ENCODE measurements around the gene PLCL1.

Gene PLCL1

DNA sequence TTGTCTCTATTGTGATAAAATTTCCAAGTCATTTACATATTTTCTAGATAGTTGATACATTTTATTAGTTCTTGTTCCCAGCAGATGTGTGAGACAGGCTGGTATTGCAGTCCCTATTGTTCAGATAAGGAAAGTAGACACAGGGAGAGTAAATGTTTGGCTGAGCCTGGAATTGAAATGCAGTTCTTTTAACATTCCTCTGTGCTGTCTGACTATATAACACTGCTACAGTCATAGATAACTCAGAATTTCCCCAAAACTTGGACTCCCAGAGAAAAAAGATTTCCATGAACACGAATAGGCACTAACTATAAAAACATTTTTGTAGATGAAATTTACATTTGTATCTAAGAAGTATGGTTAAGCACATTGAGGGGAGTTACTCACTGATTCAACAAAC, 71.4 kb downstream of the PLCL1 start:
- H3K27ac ChIP-seq (ENCODE audit: low read depth, low read length): no peak overlapping the region

DNA sequence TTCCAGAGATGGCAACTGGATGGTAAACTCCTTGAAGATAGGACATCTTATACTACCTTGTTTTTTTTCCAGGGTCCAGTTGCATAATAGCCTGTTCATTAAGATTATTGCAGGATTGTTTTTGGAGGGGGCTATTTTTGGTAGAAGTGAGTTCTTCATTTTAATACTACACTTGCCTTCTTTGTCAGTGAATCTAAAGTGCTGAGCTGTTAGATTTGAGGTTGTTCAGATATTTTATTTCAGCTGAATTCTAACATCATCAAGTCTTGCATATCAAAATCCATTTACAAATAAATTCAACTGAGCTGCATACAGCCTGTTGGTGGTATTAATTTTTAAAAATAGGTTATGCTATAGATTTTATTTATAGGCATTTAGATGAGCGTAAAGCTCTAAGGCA, 72.1 kb downstream of the PLCL1 start:
- H3K9ac ChIP-seq (ENCODE audit: low read length): no peak overlapping the region
- peaks cover 11% of the 10 kb centered on the region for H3K4me1 ChIP-seq (ENCODE audit: insufficient read depth, low read length)
- H3K27ac ChIP-seq (ENCODE audit: low read depth, low read length): no peak overlapping the region
- no peaks in the 10 kb centered on the region for H3K9me3 ChIP-seq (ENCODE audit: low read length)
- H3K27me3 ChIP-seq (ENCODE audit: control insufficient read depth in 1 of 2, insufficient read depth in 2 of 2, low read length in 2 of 2): no peaks in the 10 kb centered on the region
- H3K4me3 ChIP-seq (ENCODE audit: low read depth in 1 of 2, low read length in 2 of 2): no peak overlapping the region
- no peaks in the 10 kb centered on the region for H3K36me3 ChIP-seq (ENCODE audit: insufficient read depth, low read length)

More for the DNA sequence above, 71.4 kb downstream of the PLCL1 start:
- Histone ChIP-seq H3K4me1 (ENCODE audit: insufficient read depth, low read length) (peaks cover 16% of the 10 kb centered on the region), H3K9ac (ENCODE audit: low read length) (no peak overlapping the region), H3K9me3 (ENCODE audit: low read length) (no peaks in the 10 kb centered on the region), H3K4me3 (ENCODE audit: low read depth in 1 of 2, low read length in 2 of 2) (no peak overlapping the region), H3K36me3 (ENCODE audit: insufficient read depth, low read length) (no peaks in the 10 kb centered on the region), H3K27me3 (ENCODE audit: control insufficient read depth in 1 of 2, insufficient read depth in 2 of 2, low read length in 2 of 2) (no peaks in the 10 kb centered on the region)

DNA sequence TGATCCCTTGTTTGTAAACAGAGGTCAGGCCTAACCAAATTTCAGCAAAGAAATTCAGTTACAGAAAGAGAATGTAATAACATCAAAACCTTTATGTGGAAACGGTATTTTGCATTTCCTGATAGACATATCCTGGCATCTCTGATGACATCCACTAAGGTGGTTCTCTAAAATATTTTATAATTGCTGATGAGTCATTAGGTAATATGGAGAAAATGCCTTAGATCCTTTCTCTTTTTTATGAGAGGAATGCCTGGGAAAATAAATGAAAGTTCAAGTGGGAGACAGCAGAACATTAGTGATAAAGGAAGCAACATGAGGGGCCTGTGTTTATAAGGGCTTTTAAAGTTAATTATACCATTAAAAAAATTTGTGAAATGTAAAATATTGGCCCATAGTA, 72.6 kb downstream of the PLCL1 start:
- H3K4me3 ChIP-seq (ENCODE audit: low read depth in 1 of 2, low read length in 2 of 2): no peak overlapping the region
- no peaks in the 10 kb centered on the region for H3K9me3 ChIP-seq (ENCODE audit: low read length)
- peaks cover 9% of the 10 kb centered on the region for H3K4me1 ChIP-seq (ENCODE audit: insufficient read depth, low read length)
- no peak overlapping the region for H3K9ac ChIP-seq (ENCODE audit: low read length)
- H3K27ac ChIP-seq (ENCODE audit: low read depth, low read length): no peak overlapping the region
- H3K36me3 ChIP-seq (ENCODE audit: insufficient read depth, low read length): no peaks in the 10 kb centered on the region
- no peaks in the 10 kb centered on the region for H3K27me3 ChIP-seq (ENCODE audit: control insufficient read depth in 1 of 2, insufficient read depth in 2 of 2, low read length in 2 of 2)

DNA sequence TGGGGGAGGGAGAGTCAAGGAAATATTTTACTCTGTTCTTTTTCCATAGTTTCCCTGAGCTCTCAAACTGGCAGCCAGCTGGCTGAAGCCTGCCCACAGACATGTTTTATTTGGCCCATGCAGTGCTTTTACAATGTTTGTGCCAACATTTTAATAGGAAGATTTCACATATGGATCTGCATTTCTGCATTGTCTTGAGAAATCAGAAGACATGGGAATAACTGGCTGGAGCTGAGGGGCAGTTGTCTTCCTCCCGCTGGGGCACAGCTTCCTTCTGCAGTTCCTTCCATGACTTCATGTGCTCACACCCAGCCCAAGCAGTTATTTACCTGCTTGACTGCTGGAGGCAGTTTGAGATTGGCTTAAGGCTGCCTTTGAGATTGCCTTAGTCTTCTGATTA, 74.4 kb downstream of the PLCL1 start:
- no peak overlapping the region for H3K27ac ChIP-seq (ENCODE audit: low read depth, low read length)
- peaks cover 13% of the 10 kb centered on the region for H3K4me1 ChIP-seq (ENCODE audit: insufficient read depth, low read length)
- H3K9ac ChIP-seq (ENCODE audit: low read length): no peak overlapping the region

DNA sequence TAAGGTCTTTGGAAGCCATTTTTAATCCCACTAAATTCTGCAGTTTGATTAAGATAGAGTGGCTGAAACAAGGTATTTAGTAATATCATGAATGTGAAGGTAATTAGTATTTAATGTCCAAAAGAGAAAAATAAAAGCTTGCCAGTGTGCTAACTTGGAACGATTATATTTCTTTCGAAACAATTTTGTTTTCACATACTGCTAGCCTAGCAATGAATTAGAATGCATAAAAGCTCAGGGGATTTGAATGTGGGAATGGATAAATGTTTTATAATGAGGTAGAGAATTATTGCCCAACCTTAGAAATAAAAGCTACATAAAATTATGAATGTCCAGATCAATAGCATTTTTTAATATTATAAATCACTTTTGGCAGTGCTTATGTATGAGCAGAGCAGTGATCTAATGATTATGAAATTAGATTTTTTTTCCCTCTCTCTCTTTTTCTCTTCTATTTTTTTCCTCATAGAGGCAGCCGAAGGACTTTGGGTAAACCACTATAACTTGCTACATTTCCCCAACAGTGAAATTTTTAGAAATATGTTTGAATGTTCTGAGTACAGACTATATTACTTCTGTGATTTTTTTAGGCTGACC, 75.5 kb downstream of the PLCL1 start:
- Histone ChIP-seq H3K9me3 (ENCODE audit: low read length) (no peaks in the 10 kb centered on the region), H3K36me3 (ENCODE audit: insufficient read depth, low read length) (no peaks in the 10 kb centered on the region), H3K27me3 (ENCODE audit: control insufficient read depth in 1 of 2, insufficient read depth in 2 of 2, low read length in 2 of 2) (no peaks in the 10 kb centered on the region), H3K4me1 (ENCODE audit: insufficient read depth, low read length) (peaks cover 13% of the 10 kb centered on the region), H3K4me3 (ENCODE audit: low read depth in 1 of 2, low read length in 2 of 2) (no peak overlapping the region), H3K9ac (ENCODE audit: low read length) (no peak overlapping the region), H3K27ac (ENCODE audit: low read depth, low read length) (no peak overlapping the region)

More for the DNA sequence above, 74.4 kb downstream of the PLCL1 start:
- Histone ChIP-seq H3K4me3 (ENCODE audit: low read depth in 1 of 2, low read length in 2 of 2) (no peak overlapping the region), H3K27me3 (ENCODE audit: control insufficient read depth in 1 of 2, insufficient read depth in 2 of 2, low read length in 2 of 2) (no peaks in the 10 kb centered on the region), H3K9me3 (ENCODE audit: low read length) (no peaks in the 10 kb centered on the region), H3K36me3 (ENCODE audit: insufficient read depth, low read length) (no peaks in the 10 kb centered on the region)

DNA sequence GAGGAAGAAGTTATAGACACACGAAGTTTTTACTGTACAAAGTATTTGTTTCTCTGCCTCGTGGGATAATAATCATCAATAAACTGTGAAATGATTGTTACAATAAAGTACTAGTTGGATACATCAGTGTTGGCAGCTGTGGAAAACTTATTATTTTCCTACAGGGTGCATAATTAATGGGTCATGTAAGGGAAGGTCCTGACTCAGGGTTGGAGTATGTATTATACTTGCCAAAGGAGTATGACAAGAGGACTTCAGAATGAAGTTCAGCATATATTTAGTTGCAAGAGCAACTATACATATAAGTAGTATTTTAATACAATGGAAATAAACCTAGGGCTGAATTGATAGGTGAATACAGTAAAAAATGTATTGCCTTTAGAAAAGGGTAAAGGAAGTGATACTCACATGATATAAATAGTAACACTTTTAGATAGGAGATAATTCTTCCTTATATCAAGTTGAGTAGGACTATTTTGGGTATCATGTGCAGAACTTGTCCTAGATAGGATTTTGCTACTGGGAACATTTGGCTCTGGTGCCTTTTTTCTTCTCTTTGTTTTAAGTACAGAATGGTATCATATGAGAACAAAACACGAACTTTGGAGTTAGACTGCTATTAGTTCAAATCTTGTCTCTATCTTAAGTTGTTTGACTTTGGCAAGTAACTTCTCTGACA, 79.1 kb downstream of the PLCL1 start:
- peaks cover 9% of the 10 kb centered on the region for H3K4me1 ChIP-seq (ENCODE audit: insufficient read depth, low read length)
- H3K9ac ChIP-seq (ENCODE audit: low read length): no peak overlapping the region
- H3K27ac ChIP-seq (ENCODE audit: low read depth, low read length): no peak overlapping the region
- H3K27me3 ChIP-seq (ENCODE audit: control insufficient read depth in 1 of 2, insufficient read depth in 2 of 2, low read length in 2 of 2): no peaks in the 10 kb centered on the region
- H3K36me3 ChIP-seq (ENCODE audit: insufficient read depth, low read length): no peaks in the 10 kb centered on the region
- H3K9me3 ChIP-seq (ENCODE audit: low read length): no peaks in the 10 kb centered on the region
- H3K4me3 ChIP-seq (ENCODE audit: low read depth in 1 of 2, low read length in 2 of 2): no peak overlapping the region

DNA sequence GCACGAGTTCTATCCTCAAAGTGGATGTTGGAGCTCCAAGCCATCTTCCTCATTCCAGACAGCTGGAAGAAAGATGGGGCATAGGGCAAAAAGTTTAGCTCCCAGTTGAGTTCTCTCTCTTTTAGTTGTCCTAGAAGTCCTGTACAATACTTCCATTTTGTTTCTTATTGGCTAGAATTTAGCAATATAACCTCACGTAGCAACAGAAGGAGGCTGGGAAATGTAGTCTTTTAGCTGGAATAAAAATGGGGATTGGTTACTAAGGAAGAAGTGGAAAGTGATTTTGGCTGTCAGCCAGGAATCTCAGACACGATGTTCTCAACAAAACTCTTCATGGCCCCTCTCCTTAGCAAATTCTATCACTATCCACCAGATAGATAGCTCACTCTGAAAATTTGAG, 79.9 kb downstream of the PLCL1 start:
- Histone ChIP-seq H3K27ac (ENCODE audit: low read depth, low read length) (no peak overlapping the region), H3K27me3 (ENCODE audit: control insufficient read depth in 1 of 2, insufficient read depth in 2 of 2, low read length in 2 of 2) (no peaks in the 10 kb centered on the region), H3K9ac (ENCODE audit: low read length) (no peak overlapping the region), H3K4me3 (ENCODE audit: low read depth in 1 of 2, low read length in 2 of 2) (no peak overlapping the region), H3K9me3 (ENCODE audit: low read length) (no peaks in the 10 kb centered on the region), H3K36me3 (ENCODE audit: insufficient read depth, low read length) (no peaks in the 10 kb centered on the region), H3K4me1 (ENCODE audit: insufficient read depth, low read length) (peaks cover 4% of the 10 kb centered on the region)

DNA sequence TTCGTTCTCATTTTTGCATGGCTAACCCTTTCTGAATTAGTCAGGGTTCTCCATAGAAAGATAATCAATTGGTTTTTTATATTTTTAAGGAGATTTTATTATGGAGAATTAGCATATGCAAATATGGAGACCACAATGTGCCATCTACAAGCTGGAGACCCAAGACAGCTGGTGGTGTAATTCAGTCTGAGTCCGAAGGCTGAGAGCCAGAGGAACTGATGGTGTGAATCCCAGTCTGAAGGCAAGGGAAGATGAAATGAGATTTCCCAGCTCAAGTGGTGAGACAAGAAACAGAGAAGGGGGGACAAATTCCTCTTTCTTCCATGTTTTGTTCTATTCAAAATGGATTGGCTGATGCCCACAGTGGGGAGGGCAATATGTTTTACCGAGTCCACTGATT, 80.7 kb downstream of the PLCL1 start:
- peaks cover 4% of the 10 kb centered on the region for H3K4me1 ChIP-seq (ENCODE audit: insufficient read depth, low read length)
- no peaks in the 10 kb centered on the region for H3K27me3 ChIP-seq (ENCODE audit: control insufficient read depth in 1 of 2, insufficient read depth in 2 of 2, low read length in 2 of 2)
- H3K27ac ChIP-seq (ENCODE audit: low read depth, low read length): no peak overlapping the region
- no peak overlapping the region for H3K9ac ChIP-seq (ENCODE audit: low read length)
- H3K4me3 ChIP-seq (ENCODE audit: low read depth in 1 of 2, low read length in 2 of 2): no peak overlapping the region
- H3K9me3 ChIP-seq (ENCODE audit: low read length): no peaks in the 10 kb centered on the region
- H3K36me3 ChIP-seq (ENCODE audit: insufficient read depth, low read length): no peaks in the 10 kb centered on the region

DNA sequence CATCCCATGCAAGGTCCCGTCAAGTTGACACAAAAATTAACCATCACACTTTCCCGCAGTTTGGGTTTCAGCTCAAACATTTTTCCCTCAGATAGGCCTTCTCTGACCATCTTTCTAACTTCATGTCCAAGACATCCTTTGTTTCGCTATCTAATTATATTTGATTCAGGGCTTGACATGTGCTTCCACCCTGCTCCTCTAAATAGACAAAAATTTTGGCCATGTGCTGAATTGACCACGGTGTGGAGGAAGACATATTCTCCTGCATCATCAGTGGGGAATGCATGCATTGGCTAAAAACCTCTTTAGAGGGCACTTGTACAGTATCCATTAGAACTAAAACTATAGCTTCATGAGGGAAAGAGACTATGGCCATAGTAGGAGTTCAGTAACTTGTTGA, 81.2 kb downstream of the PLCL1 start:
- Histone ChIP-seq H3K4me1 (ENCODE audit: insufficient read depth, low read length) (peaks cover 4% of the 10 kb centered on the region), H3K4me3 (ENCODE audit: low read depth in 1 of 2, low read length in 2 of 2) (no peak overlapping the region), H3K9ac (ENCODE audit: low read length) (no peak overlapping the region), H3K27me3 (ENCODE audit: control insufficient read depth in 1 of 2, insufficient read depth in 2 of 2, low read length in 2 of 2) (no peaks in the 10 kb centered on the region), H3K9me3 (ENCODE audit: low read length) (no peaks in the 10 kb centered on the region), H3K36me3 (ENCODE audit: insufficient read depth, low read length) (no peaks in the 10 kb centered on the region), H3K27ac (ENCODE audit: low read depth, low read length) (no peak overlapping the region)

DNA sequence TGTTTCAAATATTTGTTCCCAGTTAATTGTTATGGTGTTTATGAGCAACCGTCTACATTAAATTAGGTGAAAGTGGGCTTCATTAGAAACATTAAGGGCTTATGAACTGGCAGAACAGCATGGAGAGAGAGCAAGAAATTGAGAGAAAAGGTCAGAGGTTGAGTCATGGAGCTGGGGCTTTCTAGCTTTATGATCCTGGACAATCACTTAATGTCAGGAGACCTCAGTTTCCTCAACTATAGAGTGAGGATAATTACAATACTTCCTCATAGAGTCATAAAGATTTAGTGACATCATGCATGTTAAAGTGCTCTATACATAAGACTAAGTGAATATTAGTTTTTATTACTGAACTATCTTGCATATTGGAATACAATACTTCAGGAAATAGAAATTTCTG, 83.9 kb downstream of the PLCL1 start:
- Histone ChIP-seq H3K27me3 (ENCODE audit: control insufficient read depth in 1 of 2, insufficient read depth in 2 of 2, low read length in 2 of 2) (no peaks in the 10 kb centered on the region), H3K9ac (ENCODE audit: low read length) (no peak overlapping the region), H3K4me1 (ENCODE audit: insufficient read depth, low read length) (peaks cover 17% of the 10 kb centered on the region), H3K27ac (ENCODE audit: low read depth, low read length) (no peak overlapping the region), H3K4me3 (ENCODE audit: low read depth in 1 of 2, low read length in 2 of 2) (no peak overlapping the region), H3K36me3 (ENCODE audit: insufficient read depth, low read length) (no peaks in the 10 kb centered on the region), H3K9me3 (ENCODE audit: low read length) (no peaks in the 10 kb centered on the region)

DNA sequence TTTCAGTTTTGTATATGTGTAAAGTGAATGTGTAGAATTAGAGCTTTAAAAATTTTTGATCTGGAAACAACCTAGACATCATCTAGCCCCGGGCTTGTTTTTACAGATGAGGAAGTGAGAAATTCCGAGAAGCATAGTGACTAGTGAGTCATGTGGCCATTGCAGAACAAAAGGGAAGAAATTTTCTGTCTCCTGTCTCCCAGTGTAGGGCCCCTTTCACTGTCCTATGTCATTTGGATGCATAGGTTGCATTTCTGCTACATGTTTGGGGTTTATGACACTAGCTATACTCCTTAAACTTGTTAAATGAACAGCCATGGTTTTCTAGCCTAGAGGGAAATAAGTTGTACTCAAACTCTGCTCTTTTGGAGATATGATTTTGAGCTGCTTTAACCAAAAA, 84.6 kb downstream of the PLCL1 start:
- Histone ChIP-seq H3K4me3 (ENCODE audit: low read depth in 1 of 2, low read length in 2 of 2) (no peak overlapping the region), H3K27me3 (ENCODE audit: control insufficient read depth in 1 of 2, insufficient read depth in 2 of 2, low read length in 2 of 2) (no peaks in the 10 kb centered on the region), H3K27ac (ENCODE audit: low read depth, low read length) (no peak overlapping the region), H3K4me1 (ENCODE audit: insufficient read depth, low read length) (peaks cover 14% of the 10 kb centered on the region), H3K36me3 (ENCODE audit: insufficient read depth, low read length) (no peaks in the 10 kb centered on the region), H3K9me3 (ENCODE audit: low read length) (no peaks in the 10 kb centered on the region), H3K9ac (ENCODE audit: low read length) (no peak overlapping the region)

DNA sequence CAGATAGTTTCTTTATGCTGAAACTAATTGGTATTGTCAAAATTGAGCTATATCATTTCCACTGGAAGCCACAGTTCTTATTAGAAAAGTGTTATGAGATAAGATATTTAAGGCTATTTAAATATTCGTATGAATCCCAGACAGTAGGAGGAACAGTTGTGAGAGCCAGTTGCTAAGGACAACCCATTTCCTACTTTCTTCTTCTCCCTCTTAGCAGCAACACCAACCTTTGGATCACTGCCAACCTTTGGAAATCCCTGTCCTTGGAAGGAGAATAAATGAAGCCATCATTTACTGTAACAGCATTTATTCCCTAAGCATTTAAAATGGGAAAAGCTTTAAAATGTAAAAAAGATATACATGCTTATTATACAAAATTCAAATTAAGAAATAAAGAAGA, 85.8 kb downstream of the PLCL1 start:
- no peak overlapping the region for H3K9ac ChIP-seq (ENCODE audit: low read length)
- no peak overlapping the region for H3K4me3 ChIP-seq (ENCODE audit: low read depth in 1 of 2, low read length in 2 of 2)
- H3K27me3 ChIP-seq (ENCODE audit: control insufficient read depth in 1 of 2, insufficient read depth in 2 of 2, low read length in 2 of 2): no peaks in the 10 kb centered on the region
- no peaks in the 10 kb centered on the region for H3K9me3 ChIP-seq (ENCODE audit: low read length)
- no peak overlapping the region for H3K27ac ChIP-seq (ENCODE audit: low read depth, low read length)
- no peaks in the 10 kb centered on the region for H3K36me3 ChIP-seq (ENCODE audit: insufficient read depth, low read length)
- H3K4me1 ChIP-seq (ENCODE audit: insufficient read depth, low read length): peaks cover 19% of the 10 kb centered on the region

Data from muscle layer of colon (tissue), 2 donors.